GM19468 (cell line): ENCODE measurements around the gene MAP3K2.
A peak's percentile ranks its signal among the peaks of the same experiment; 100 is the strongest.

ENCODE experiments used
- ATAC-seq: cut with Tn5 transposase; IDR thresholded peaks from one replicate; pipeline ENCODE4 v1.9.1; 2021; ENCODE audit warnings: mild to moderate bottlenecking, moderate library complexity, moderate number of reproducible peaks; ENCODE audit not compliant: unreplicated experiment; ENCODE audit errors: extremely low read depth

MAP3K2 gene

GRCh38 chr2:127408004-127408806, 20.4 kb upstream of the MAP3K2 start:
- ATAC-seq: peak; percentile 81

- no peak for ATAC-seq
Observed at GRCh38 chr2:127407661-127408003, 19.9 kb upstream of the MAP3K2 start.

GRCh38 chr2:127407091-127407490, 19.3 kb upstream of the MAP3K2 start:
- ATAC-seq: no peak

- no peak for ATAC-seq
Observed at GRCh38 chr2:127406454-127406853, 18.7 kb upstream of the MAP3K2 start.

GRCh38 chr2:127405255-127405610, 17.5 kb upstream of the MAP3K2 start:
- ATAC-seq: no peak

GRCh38 chr2:127404466-127405254, 16.9 kb upstream of the MAP3K2 start:
- no peak for ATAC-seq

GRCh38 chr2:127403460-127403859, 15.7 kb upstream of the MAP3K2 start:
- no peak for ATAC-seq

- no peak for ATAC-seq
Observed at GRCh38 chr2:127401757-127402695, 14.3 kb upstream of the MAP3K2 start.

GRCh38 chr2:127400897-127401756, 13.4 kb upstream of the MAP3K2 start:
- ATAC-seq: no peak

- no peak for ATAC-seq
Observed at GRCh38 chr2:127400533-127400896, 12.7 kb upstream of the MAP3K2 start.

GRCh38 chr2:127398239-127398590, 10.4 kb upstream of the MAP3K2 start:
- ATAC-seq: peak; percentile 70

GRCh38 chr2:127397568-127398238, 9.9 kb upstream of the MAP3K2 start:
- ATAC-seq: no peak

- no peak for ATAC-seq
Observed at GRCh38 chr2:127394492-127394891, 6.7 kb upstream of the MAP3K2 start.

GRCh38 chr2:127392828-127393578, 5.2 kb upstream of the MAP3K2 start:
- no peak for ATAC-seq

- no peak for ATAC-seq
Observed at GRCh38 chr2:127392133-127392827, 4.5 kb upstream of the MAP3K2 start.

- ATAC-seq: no peak
Observed at GRCh38 chr2:127389778-127390435, 2.1 kb upstream of the MAP3K2 start.

GRCh38 chr2:127388423-127389164, 819 bp upstream of the MAP3K2 start:
- ATAC-seq: no peak
